ENCODE results near the gene PDE4D. TPM values are rescaled to one million over a fixed set of nuclear protein-coding genes. Genes with fewer than 3 reads are reported as not detected.

The PDE4D gene
- total and polyA plus RNA-seq, 11 donors: 5.2 to 68.3 (median 42.1) TPM

DNA sequence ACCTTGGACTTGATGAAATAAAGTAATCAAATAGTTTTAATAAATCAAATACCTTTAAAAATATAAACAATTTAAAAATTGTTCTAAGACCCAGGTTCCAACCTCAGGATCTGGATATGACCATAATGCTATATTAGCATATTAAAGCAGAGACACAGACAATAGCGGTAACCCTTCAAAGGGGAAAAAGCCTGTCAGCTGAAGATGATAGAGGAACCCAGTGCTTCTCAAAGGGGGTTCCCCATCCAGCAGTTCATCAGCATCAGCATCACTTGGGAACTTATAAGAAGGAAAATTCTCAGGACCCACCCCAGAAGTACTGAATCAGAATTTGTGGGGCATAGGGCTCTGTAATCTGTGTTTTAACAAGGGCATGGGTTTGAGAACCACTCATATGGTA is 791.1 kb downstream of the PDE4D start:
- no peak overlapping the region for H3K27ac ChIP-seq
- no peak overlapping the region for H3K4me3 ChIP-seq
- 95 to 100% (median 98%) methylated on average over 1 of the region's 1 CpG for WGBS, 4 donors
- no peaks in the 10 kb centered on the region for H3K27me3 ChIP-seq
- H3K36me3 ChIP-seq: no peaks in the 10 kb centered on the region
- intact Hi-C loops (cut with DNase I): no loop called here
- DNase-seq (no peak), ATAC-seq (no peak)
- peaks cover 0 to 30% (median 9%) of the 10 kb centered on the region in 12 donors for H3K4me1 ChIP-seq
- H3K9me3 ChIP-seq: no peaks in the 10 kb centered on the region
- no peak for TF ChIP-seq POLR2A (IDR thresholded peaks at IDR 0.05)
- TF ChIP-seq, protein P1, sequence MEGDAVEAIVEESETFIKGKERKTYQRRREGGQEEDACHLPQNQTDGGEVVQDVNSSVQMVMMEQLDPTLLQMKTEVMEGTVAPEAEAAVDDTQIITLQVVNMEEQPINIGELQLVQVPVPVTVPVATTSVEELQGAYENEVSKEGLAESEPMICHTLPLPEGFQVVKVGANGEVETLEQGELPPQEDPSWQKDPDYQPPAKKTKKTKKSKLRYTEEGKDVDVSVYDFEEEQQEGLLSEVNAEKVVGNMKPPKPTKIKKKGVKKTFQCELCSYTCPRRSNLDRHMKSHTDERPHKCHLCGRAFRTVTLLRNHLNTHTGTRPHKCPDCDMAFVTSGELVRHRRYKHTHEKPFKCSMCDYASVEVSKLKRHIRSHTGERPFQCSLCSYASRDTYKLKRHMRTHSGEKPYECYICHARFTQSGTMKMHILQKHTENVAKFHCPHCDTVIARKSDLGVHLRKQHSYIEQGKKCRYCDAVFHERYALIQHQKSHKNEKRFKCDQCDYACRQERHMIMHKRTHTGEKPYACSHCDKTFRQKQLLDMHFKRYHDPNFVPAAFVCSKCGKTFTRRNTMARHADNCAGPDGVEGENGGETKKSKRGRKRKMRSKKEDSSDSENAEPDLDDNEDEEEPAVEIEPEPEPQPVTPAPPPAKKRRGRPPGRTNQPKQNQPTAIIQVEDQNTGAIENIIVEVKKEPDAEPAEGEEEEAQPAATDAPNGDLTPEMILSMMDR (IDR thresholded peaks at IDR 0.05): no peak

GRCh38 chr5:59100875-59101274 is 792.7 kb downstream of the PDE4D start:
- H3K4me1 ChIP-seq: peaks cover 0 to 34% (median 9%) of the 10 kb centered on the region in 12 donors
- DNase-seq: no peak
- H3K4me3 ChIP-seq: no peak overlapping the region
- intact Hi-C loops (cut with DNase I): no loop called here
- no peaks in the 10 kb centered on the region for H3K27me3 ChIP-seq
- H3K27ac ChIP-seq: no peak overlapping the region
- no peaks in the 10 kb centered on the region for H3K36me3 ChIP-seq
- peaks cover 0 to 4% (median 0%) of the 10 kb centered on the region in 12 donors for H3K9me3 ChIP-seq
- 97 to 99% (median 98%) methylated on average over 5 of the region's 5 CpGs for WGBS, 4 donors
- TF ChIP-seq, protein P1 (IDR thresholded peaks at IDR 0.05): no peak
- no peak for TF ChIP-seq POLR2A (IDR thresholded peaks at IDR 0.05)
- ATAC-seq: no peak

DNA sequence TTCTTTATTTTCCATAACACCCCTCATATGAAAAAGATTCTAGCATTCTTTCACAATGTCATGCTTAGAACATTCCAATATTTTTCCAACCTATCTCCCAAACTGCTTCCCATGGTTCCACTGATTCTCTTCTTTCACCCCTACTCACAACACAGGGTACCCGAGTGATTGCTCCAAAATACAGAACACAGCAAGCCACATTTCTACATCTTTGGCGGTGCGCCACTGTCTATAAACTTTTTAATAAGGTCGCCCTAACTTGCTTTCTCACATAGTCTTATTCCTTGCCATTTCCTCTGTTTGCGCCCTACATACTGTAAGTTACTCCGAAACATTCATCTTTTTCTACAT is 793.6 kb downstream of the PDE4D start:
- 97 to 98% (median 98%) methylated on average over 6 of the region's 6 CpGs for WGBS, 4 donors
- Histone ChIP-seq H3K9me3 (peaks cover 0 to 4% (median 0%) of the 10 kb centered on the region in 12 donors), H3K4me3 (no peak overlapping the region), H3K4me1 (peaks cover 0 to 30% (median 7%) of the 10 kb centered on the region in 12 donors), H3K27me3 (no peaks in the 10 kb centered on the region), H3K36me3 (no peaks in the 10 kb centered on the region), H3K27ac (peak overlapping the region in 1 of 12 donors; percentile 15)
- no peak for DNase-seq
- ATAC-seq: no peak
- TF ChIP-seq, protein P1 (IDR thresholded peaks at IDR 0.05): no peak
- TF ChIP-seq POLR2A (IDR thresholded peaks at IDR 0.05): no peak
- intact Hi-C loops (cut with DNase I): no loop called here

GRCh38 chr5:59099270-59099994 is 794.1 kb downstream of the PDE4D start:
- no peaks in the 10 kb centered on the region for H3K27me3 ChIP-seq
- H3K4me3 ChIP-seq: no peak overlapping the region
- DNase-seq: no peak
- WGBS, 4 donors: 87 to 88% (median 87%) methylated on average over 5 of the region's 5 CpGs
- TF ChIP-seq POLR2A (IDR thresholded peaks at IDR 0.05): no peak
- TF ChIP-seq, protein P1 (IDR thresholded peaks at IDR 0.05): no peak
- H3K9me3 ChIP-seq: peaks cover 0 to 4% (median 0%) of the 10 kb centered on the region in 12 donors
- ATAC-seq: peak in 3 of 4 donors; percentile 12 to 34 (median 24)
- no peaks in the 10 kb centered on the region for H3K36me3 ChIP-seq
- intact Hi-C loops (cut with DNase I): no loop called here
- peak overlapping the region in 1 of 12 donors; percentile 15 for H3K27ac ChIP-seq
- H3K4me1 ChIP-seq: peaks cover 0 to 25% (median 2%) of the 10 kb centered on the region in 12 donors

Data from heart left ventricle (tissue), 16 donors.